Transverse colon (tissue), 4 donors: Measurements from ENCODE around the gene NPR1.

Source experiments
- EP300 ChIP-seq: sonication (generic); formaldehyde crosslinking; IDR thresholded peaks from one replicate; pipeline ENCODE4 v1.6.1; 2017; ENCODE audit warnings: antibody characterized with exemption, low read depth
- POLR2A ChIP-seq: fragments of 450-650 bp; IDR thresholded peaks from one replicate; pipeline ENCODE4 v1.6.1; 2016; ENCODE audit warnings: antibody characterized with exemption, mild to moderate bottlenecking, moderate library complexity
- POLR2AphosphoS5 ChIP-seq, 3 donors: sonication (generic); formaldehyde crosslinking; IDR thresholded peaks; one replicate each; pipeline ENCODE4 v1.6.1; 2016; ENCODE audit warnings: antibody characterized with exemption in 3 of 3
- TF ChIP-seq, protein P1 (sequence below), 5 experiments: fragments of 200-600 bp in 3 of 5; fragments of 450-650 bp in 2 of 5; sonication (generic) in 3 of 5; IDR thresholded peaks; 1 replicate in 2 of 5; 2 replicates in 3 of 5; pipeline ENCODE4 v1.5.1; 2016 to 2017; ENCODE audit warnings: antibody characterized with exemption in 5 of 5, inconsistent platforms in 3 of 5, mild to moderate bottlenecking in 2 of 5, moderate library complexity in 1 of 5

DNA sequence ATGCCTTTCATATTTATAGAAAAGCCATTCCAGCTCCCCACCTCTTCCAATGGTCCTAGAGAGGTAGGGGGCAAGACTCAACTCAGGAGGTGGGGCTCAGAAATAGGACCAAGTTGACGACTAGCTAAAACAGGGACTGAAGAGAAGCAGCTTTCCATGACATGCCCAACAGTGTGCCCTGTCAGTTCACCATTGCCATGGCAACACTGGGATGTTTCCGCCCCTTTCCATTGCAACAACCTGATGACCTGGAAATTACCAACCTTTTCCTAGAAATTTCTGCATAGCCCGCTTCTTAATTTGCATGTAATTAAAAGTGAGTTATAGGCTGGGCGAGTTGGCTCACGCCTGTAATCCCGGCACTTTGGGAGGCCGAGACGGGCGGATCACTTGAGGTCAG, 27.0 kb downstream of the NPR1 start:
- TF ChIP-seq POLR2A, result no peak
- TF ChIP-seq, protein P1, sequence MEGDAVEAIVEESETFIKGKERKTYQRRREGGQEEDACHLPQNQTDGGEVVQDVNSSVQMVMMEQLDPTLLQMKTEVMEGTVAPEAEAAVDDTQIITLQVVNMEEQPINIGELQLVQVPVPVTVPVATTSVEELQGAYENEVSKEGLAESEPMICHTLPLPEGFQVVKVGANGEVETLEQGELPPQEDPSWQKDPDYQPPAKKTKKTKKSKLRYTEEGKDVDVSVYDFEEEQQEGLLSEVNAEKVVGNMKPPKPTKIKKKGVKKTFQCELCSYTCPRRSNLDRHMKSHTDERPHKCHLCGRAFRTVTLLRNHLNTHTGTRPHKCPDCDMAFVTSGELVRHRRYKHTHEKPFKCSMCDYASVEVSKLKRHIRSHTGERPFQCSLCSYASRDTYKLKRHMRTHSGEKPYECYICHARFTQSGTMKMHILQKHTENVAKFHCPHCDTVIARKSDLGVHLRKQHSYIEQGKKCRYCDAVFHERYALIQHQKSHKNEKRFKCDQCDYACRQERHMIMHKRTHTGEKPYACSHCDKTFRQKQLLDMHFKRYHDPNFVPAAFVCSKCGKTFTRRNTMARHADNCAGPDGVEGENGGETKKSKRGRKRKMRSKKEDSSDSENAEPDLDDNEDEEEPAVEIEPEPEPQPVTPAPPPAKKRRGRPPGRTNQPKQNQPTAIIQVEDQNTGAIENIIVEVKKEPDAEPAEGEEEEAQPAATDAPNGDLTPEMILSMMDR (IDR thresholded peaks at IDR 0.05), result no peak
- no peak for TF ChIP-seq POLR2AphosphoS5 (IDR thresholded peaks at IDR 0.05)
- TF ChIP-seq EP300, result no peak
